Natural killer cell (primary cell): ENCODE measurements around the gene INPPL1. TPM values are rescaled to one million over a fixed set of nuclear protein-coding genes. Genes with fewer than 3 reads are reported as not detected.

Source experiments
- ATAC-seq, 3 donors: fragments of 150-1000 bp in 2 of 3; fragments of 200-7000 bp in 1 of 3; cut with Tn5 transposase; 1 replicate in 1 of 3; 2 replicates in 2 of 3; pipeline ENCODE4 v1.10.0; 2021; ENCODE audit warnings: mild to moderate bottlenecking in 2 of 3, moderate library complexity in 2 of 3
- DNase-seq, 2 donors: peaks; one replicate each; pipeline versions ENCODE4 v3.0.0 to v3.0.0-alpha.2; 2013 to 2021; ENCODE audit warnings: mixed read lengths in 1 of 2
- H3K27ac ChIP-seq: one replicate; pipeline ENCODE4 v1.5.1; 2013; ENCODE audit warnings: mild to moderate bottlenecking, low read length
- H3K27me3 ChIP-seq: one replicate; pipeline ENCODE4 v1.6.1; 2013; ENCODE audit warnings: low read length; ENCODE audit not compliant: control insufficient read depth, insufficient read depth
- H3K36me3 ChIP-seq: one replicate; pipeline ENCODE4 v1.6.1; 2013; ENCODE audit warnings: low read length; ENCODE audit not compliant: control insufficient read depth, insufficient read depth
- H3K4me1 ChIP-seq: one replicate; pipeline ENCODE4 v1.6.1; 2013; ENCODE audit warnings: low read length; ENCODE audit not compliant: control insufficient read depth, insufficient read depth
- H3K4me3 ChIP-seq: one replicate; pipeline ENCODE4 v1.5.1; 2013; ENCODE audit warnings: low read length
- H3K9me3 ChIP-seq: one replicate; pipeline ENCODE4 v1.6.1; 2013; ENCODE audit warnings: low read length; ENCODE audit not compliant: control insufficient read depth, insufficient read depth
- H3K27ac Mint-ChIP-seq, 2 donors: one replicate each; pipeline ENCODE4 v1.8.0; 2022; ENCODE audit warnings: mild to moderate bottlenecking in 2 of 2, mixed read lengths in 2 of 2, moderate library complexity in 1 of 2
- H3K27me3 Mint-ChIP-seq, 2 donors: one replicate each; pipeline ENCODE4 v1.8.0; 2022; ENCODE audit warnings: low read depth in 2 of 2, mixed read lengths in 2 of 2
- H3K36me3 Mint-ChIP-seq: one replicate; pipeline ENCODE4 v1.8.0; 2022; ENCODE audit warnings: mixed read lengths
- H3K4me1 Mint-ChIP-seq, 2 donors: one replicate each; pipeline ENCODE4 v1.8.0; 2022; ENCODE audit warnings: mixed read lengths in 2 of 2
- H3K4me3 Mint-ChIP-seq: one replicate; pipeline ENCODE4 v1.8.0; 2022; ENCODE audit warnings: mild to moderate bottlenecking, moderate library complexity, mixed read lengths
- H3K9me3 Mint-ChIP-seq, 2 donors: one replicate each; pipeline ENCODE4 v1.8.0; 2022; ENCODE audit warnings: mixed read lengths in 2 of 2
- CTCF ChIP-seq: fragments of 200-600 bp; IDR thresholded peaks from one replicate; pipeline ENCODE4 v1.8.0; 2022; ENCODE audit warnings: antibody characterized with exemption
- WGBS: methylation state at CpG from one replicate; pipeline ENCODE4 v1.1.7; 2013; ENCODE audit warnings: missing lambda C conversion rate; ENCODE audit not compliant: insufficient coverage; 5-methylcytosine and 5-hydroxymethylcytosine counted together
- intact Hi-C: fragments of 100-400 bp; cut with micrococcal nuclease; formaldehyde crosslinking; loops from one replicate; pipeline ENCODE4 v1.14.2; 2022
- total RNA-seq, 4 donors: library from RNA; stranded (reverse); fragments of 120-200 nt in 1 of 4; gene quantifications; one replicate each; pipeline versions ENCODE4 v1.2.3 to v1.2.4, GENCODE V29; 2013 to 2022

The INPPL1 gene
- total RNA-seq, 3 donors from 2014 or later (not counting 1 experiment from before 2014, with no cell fraction given): 193 to 207 (median 195) TPM

GRCh38 chr11:72240461-72241290 is 16.1 kb downstream of the INPPL1 start:
- no peaks in the 10 kb centered on the region for H3K9me3 Mint-ChIP-seq
- TF ChIP-seq CTCF: no peak
- WGBS: 6% methylated on average over 44 of the region's 44 CpGs
- H3K4me3 Mint-ChIP-seq: peak overlapping the region; percentile 81
- Histone ChIP-seq H3K36me3 (peaks cover 20% of the 10 kb centered on the region), H3K27me3 (peaks cover 44% of the 10 kb centered on the region), H3K27ac (no peak overlapping the region), H3K4me3 (no peak overlapping the region), H3K9me3 (no peaks in the 10 kb centered on the region), H3K4me1 (peaks cover 30% of the 10 kb centered on the region)
- peaks cover 10 to 43% of the 10 kb centered on the region in 2 donors for H3K4me1 Mint-ChIP-seq
- peaks cover 34 to 42% of the 10 kb centered on the region in 2 donors for H3K27me3 Mint-ChIP-seq
- H3K27ac Mint-ChIP-seq: no peak overlapping the region
- DNase-seq (peak in 1 of 2 donors; percentile 28), ATAC-seq (no peak)
- H3K36me3 Mint-ChIP-seq: no peaks in the 10 kb centered on the region
- intact Hi-C loops: no loop called here

- H3K4me1 ChIP-seq: peaks cover 30% of the 10 kb centered on the region
- Mint-ChIP-seq H3K27me3 (peaks cover 34 to 42% of the 10 kb centered on the region in 2 donors), H3K9me3 (no peaks in the 10 kb centered on the region), H3K27ac (no peak overlapping the region), H3K36me3 (no peaks in the 10 kb centered on the region), H3K4me3 (no peak overlapping the region), H3K4me1 (peaks cover 10 to 43% of the 10 kb centered on the region in 2 donors)
- peaks cover 45% of the 10 kb centered on the region for H3K27me3 ChIP-seq
- no peak for TF ChIP-seq CTCF
- H3K36me3 ChIP-seq: peaks cover 14% of the 10 kb centered on the region
- no peaks in the 10 kb centered on the region for H3K9me3 ChIP-seq
- DNase-seq: no peak
- no peak overlapping the region for H3K4me3 ChIP-seq
- WGBS: 21% methylated on average over 20 of the region's 20 CpGs
- no peak for ATAC-seq
- intact Hi-C loops: no loop called here
- no peak overlapping the region for H3K27ac ChIP-seq
Observed at GRCh38 chr11:72241291-72241781, 16.8 kb downstream of the INPPL1 start.

GRCh38 chr11:72242141-72242540 is 17.6 kb downstream of the INPPL1 start:
- Histone ChIP-seq H3K27me3 (peaks cover 50% of the 10 kb centered on the region), H3K36me3 (peaks cover 7% of the 10 kb centered on the region), H3K9me3 (no peaks in the 10 kb centered on the region), H3K4me3 (no peak overlapping the region), H3K27ac (no peak overlapping the region), H3K4me1 (peaks cover 30% of the 10 kb centered on the region)
- Mint-ChIP-seq H3K4me3 (peak overlapping the region; percentile 7), H3K27ac (no peak overlapping the region), H3K36me3 (no peaks in the 10 kb centered on the region), H3K4me1 (peaks cover 10 to 43% of the 10 kb centered on the region in 2 donors), H3K27me3 (peaks cover 34 to 42% of the 10 kb centered on the region in 2 donors), H3K9me3 (no peaks in the 10 kb centered on the region)
- intact Hi-C loops: no loop called here
- ATAC-seq (no peak), DNase-seq (no peak)
- no peak for TF ChIP-seq CTCF
- 92% methylated on average over 2 of the region's 2 CpGs for WGBS
